Calu3 (cell line): ENCODE data around the gene SURF6. TPM values are rescaled to one million over a fixed set of nuclear protein-coding genes. Genes with fewer than 3 reads are reported as not detected.

Experiments used
- BruUV-seq: library from RNA; stranded (reverse); fragments of 400-500 nt; replicated peaks from 2 replicates; lab custom pipeline; 2021; lab: Mats Ljungman, UMichigan
- CTCF ChIA-PET: fragments of 300-600 bp; sonication (Branson Sonifier 250); formaldehyde crosslinking; loops from one replicate; lab custom pipeline; 2022; ENCODE audit warnings: antibody characterized with exemption; lab: Charles Lee
- DNase-seq: peaks from one replicate; pipeline ENCODE4 v3.0.0; 2022
- H3K27ac Mint-ChIP-seq: one replicate; pipeline ENCODE4 v1.8.0; 2022; ENCODE audit warnings: mixed read lengths; ENCODE audit not compliant: unreplicated experiment
- H3K27me3 Mint-ChIP-seq: one replicate; pipeline ENCODE4 v1.8.0; 2022; ENCODE audit warnings: mixed read lengths; ENCODE audit not compliant: unreplicated experiment
- H3K36me3 Mint-ChIP-seq: one replicate; pipeline ENCODE4 v1.8.0; 2022; ENCODE audit warnings: mild to moderate bottlenecking, moderate library complexity, mixed read lengths; ENCODE audit not compliant: insufficient read depth, unreplicated experiment
- H3K4me1 Mint-ChIP-seq: one replicate; pipeline ENCODE4 v1.8.0; 2022; ENCODE audit warnings: mild to moderate bottlenecking, low read depth, mixed read lengths; ENCODE audit not compliant: unreplicated experiment
- H3K4me3 Mint-ChIP-seq: one replicate; pipeline ENCODE4 v1.8.0; 2022; ENCODE audit warnings: mild to moderate bottlenecking, low read depth, moderate library complexity, mixed read lengths; ENCODE audit not compliant: unreplicated experiment
- H3K9me3 Mint-ChIP-seq: one replicate; pipeline ENCODE4 v1.8.0; 2022; ENCODE audit warnings: low read depth, mixed read lengths; ENCODE audit not compliant: unreplicated experiment
- CTCF ChIP-seq: fragments of 200-600 bp; IDR thresholded peaks from one replicate; pipeline ENCODE4 v1.8.0; 2022; ENCODE audit warnings: antibody characterized with exemption; ENCODE audit not compliant: unreplicated experiment
- intact Hi-C: fragments of 100-400 bp; cut with micrococcal nuclease; formaldehyde crosslinking; loops from one replicate; pipeline ENCODE4 v1.10.0; 2022; ENCODE audit not compliant: unreplicated experiment
- total RNA-seq: library from RNA; stranded (reverse); gene quantifications from 2 replicates; pipeline ENCODE4 v1.2.3, GENCODE V29; 2022

Gene SURF6
- total RNA-seq, 1 experiment from 2014 or later = 20.4 TPM

GRCh38 chr9:133282464-133283238 is 53.3 kb downstream of the SURF6 start:
- CTCF ChIA-PET = no interaction called here
- TF ChIP-seq CTCF = no peak
- DNase-seq = no peak
- H3K27ac Mint-ChIP-seq = no peak overlapping the region
- no peak overlapping the region for H3K4me3 Mint-ChIP-seq
- intact Hi-C loops = no loop called here
- no peaks in the 10 kb centered on the region for H3K36me3 Mint-ChIP-seq
- H3K9me3 Mint-ChIP-seq = no peaks in the 10 kb centered on the region
- BruUV-seq = no TSS peak
- H3K4me1 Mint-ChIP-seq = no peaks in the 10 kb centered on the region
- H3K27me3 Mint-ChIP-seq = peaks cover 9% of the 10 kb centered on the region

- Mint-ChIP-seq H3K4me1 (no peaks in the 10 kb centered on the region), H3K27ac (no peak overlapping the region), H3K36me3 (no peaks in the 10 kb centered on the region), H3K9me3 (peaks cover 4% of the 10 kb centered on the region), H3K27me3 (peaks cover 23% of the 10 kb centered on the region), H3K4me3 (no peak overlapping the region)
- CTCF ChIA-PET = no interaction called here
- TF ChIP-seq CTCF = no peak
- no TSS peak for BruUV-seq
- intact Hi-C loops = no loop called here
- DNase-seq = no peak
Measured at GRCh38 chr9:133280392-133280791, 55.6 kb downstream of the SURF6 start.

Other genes with a start within 250 kb of the SURF6 start
- 13.7 and 18.2 TPM in 2 replicates for gene RALGDS, start 214.9 kb downstream of the SURF6 start, total RNA-seq
- gene GBGT1, start 172.3 kb downstream of the SURF6 start, total RNA-seq = not detected in 2 replicates
- gene OBP2B, start 126.9 kb downstream of the SURF6 start, total RNA-seq = not detected in 2 replicates
- 2.8 and 3.3 TPM in 2 replicates for gene ABO, start 61.0 kb downstream of the SURF6 start, total RNA-seq
- 24.4 and 27.6 TPM in 2 replicates for gene MED22, start 11.9 kb upstream of the SURF6 start, total RNA-seq
- 835 and 904 TPM in 2 replicates for gene RPL7A, start 12.0 kb upstream of the SURF6 start, total RNA-seq
- 47.9 and 50.9 TPM in 2 replicates for gene SURF1, start 20.3 kb upstream of the SURF6 start, total RNA-seq
- gene SURF2, start 20.4 kb upstream of the SURF6 start, total RNA-seq = 20.6 and 22.9 TPM in 2 replicates
- gene SURF4, start 39.9 kb upstream of the SURF6 start, total RNA-seq = 128 and 129 TPM in 2 replicates
- 0.71 and 0.94 TPM in 2 replicates for gene STKLD1, start 40.2 kb upstream of the SURF6 start, total RNA-seq
- 23.4 and 25.8 TPM in 2 replicates for gene REXO4, start 81.8 kb upstream of the SURF6 start, total RNA-seq
- gene ADAMTS13, start 86.2 kb upstream of the SURF6 start, total RNA-seq = 4.7 and 5.8 TPM in 2 replicates
- gene CACFD1, start 123.8 kb upstream of the SURF6 start, total RNA-seq = 15.1 and 19.9 TPM in 2 replicates
- 9.3 and 11.6 TPM in 2 replicates for gene SLC2A6, start 142.9 kb upstream of the SURF6 start, total RNA-seq
- gene MYMK, start 188.8 kb upstream of the SURF6 start, total RNA-seq = not detected in 2 replicates
- gene ADAMTSL2, start 198.5 kb upstream of the SURF6 start, total RNA-seq = 0.14 TPM in 1 of 2 replicates, not detected in the other